ENCODE data around the gene TOGARAM1. TPM values are rescaled to one million over a fixed set of nuclear protein-coding genes. Genes with fewer than 3 reads are reported as not detected.
A peak's percentile ranks its signal among the peaks of the same experiment; 100 is the strongest.

Gene TOGARAM1
- total RNA-seq, 1 experiment from 2014 or later: 4.4 TPM

GRCh38 chr14:44960646-44961045, 1.3 kb upstream of the TOGARAM1 start:
- no peak for DNase-seq (ENCODE audit: low spot score)
- in situ Hi-C loops (cut with HindIII; ENCODE audit: low sequenced_read_pairs): no loop called here

- peak; percentile 73 for DNase-seq (ENCODE audit: low spot score)
- in situ Hi-C loops (cut with HindIII; ENCODE audit: low sequenced_read_pairs): no loop called here
These were observed 838 bp upstream of the TOGARAM1 start for GRCh38 chr14:44961151-44961553.

GRCh38 chr14:44962334-44963043, 499 bp downstream of the TOGARAM1 start:
- peak; percentile 69 for DNase-seq (ENCODE audit: low spot score)
- in situ Hi-C loops (cut with HindIII; ENCODE audit: low sequenced_read_pairs): no loop called here

- in situ Hi-C loops (cut with HindIII; ENCODE audit: low sequenced_read_pairs): no loop called here
- DNase-seq (ENCODE audit: low spot score): no peak
These were observed 1.1 kb downstream of the TOGARAM1 start for GRCh38 chr14:44963044-44963528.

GRCh38 chr14:44963775-44964380, 1.9 kb downstream of the TOGARAM1 start:
- in situ Hi-C loops (cut with HindIII; ENCODE audit: low sequenced_read_pairs): no loop called here
- peak; percentile 55 for DNase-seq (ENCODE audit: low spot score)

- in situ Hi-C loops (cut with HindIII; ENCODE audit: low sequenced_read_pairs): no loop called here
- no peak for DNase-seq (ENCODE audit: low spot score)
These were observed 4.8 kb downstream of the TOGARAM1 start for GRCh38 chr14:44966601-44967336.

- DNase-seq (ENCODE audit: low spot score): no peak
- in situ Hi-C loops (cut with HindIII; ENCODE audit: low sequenced_read_pairs): no loop called here
These were observed 6.7 kb downstream of the TOGARAM1 start for GRCh38 chr14:44968714-44969113.

- in situ Hi-C loops (cut with HindIII; ENCODE audit: low sequenced_read_pairs): no loop called here
- DNase-seq (ENCODE audit: low spot score): no peak
These were observed 8.9 kb downstream of the TOGARAM1 start for GRCh38 chr14:44970907-44971306.

- in situ Hi-C loops (cut with HindIII; ENCODE audit: low sequenced_read_pairs): no loop called here
- DNase-seq (ENCODE audit: low spot score): no peak
These were observed 9.5 kb downstream of the TOGARAM1 start for GRCh38 chr14:44971459-44971858.

- no peak for DNase-seq (ENCODE audit: low spot score)
- in situ Hi-C loops (cut with HindIII; ENCODE audit: low sequenced_read_pairs): no loop called here
These were observed 17.3 kb downstream of the TOGARAM1 start for GRCh38 chr14:44979273-44979672.

GRCh38 chr14:44979740-44980356, 17.9 kb downstream of the TOGARAM1 start:
- peak; percentile 78 for DNase-seq (ENCODE audit: low spot score)
- in situ Hi-C loops (cut with HindIII; ENCODE audit: low sequenced_read_pairs): no loop called here

- DNase-seq (ENCODE audit: low spot score): no peak
- in situ Hi-C loops (cut with HindIII; ENCODE audit: low sequenced_read_pairs): no loop called here
These were observed 19.2 kb downstream of the TOGARAM1 start for GRCh38 chr14:44981198-44981597.

GRCh38 chr14:44982594-44982993, 20.6 kb downstream of the TOGARAM1 start:
- no peak for DNase-seq (ENCODE audit: low spot score)
- in situ Hi-C loops (cut with HindIII; ENCODE audit: low sequenced_read_pairs): no loop called here

- DNase-seq (ENCODE audit: low spot score): peak; percentile 82
- in situ Hi-C loops (cut with HindIII; ENCODE audit: low sequenced_read_pairs): no loop called here
These were observed 26.7 kb downstream of the TOGARAM1 start for GRCh38 chr14:44988694-44989093.

GRCh38 chr14:44989497-44990440, 27.8 kb downstream of the TOGARAM1 start:
- in situ Hi-C loops (cut with HindIII; ENCODE audit: low sequenced_read_pairs): no loop called here
- DNase-seq (ENCODE audit: low spot score): peak; percentile 57

- in situ Hi-C loops (cut with HindIII; ENCODE audit: low sequenced_read_pairs): no loop called here
- DNase-seq (ENCODE audit: low spot score): no peak
These were observed 28.5 kb downstream of the TOGARAM1 start for GRCh38 chr14:44990533-44990932.

- no peak for DNase-seq (ENCODE audit: low spot score)
- in situ Hi-C loops (cut with HindIII; ENCODE audit: low sequenced_read_pairs): no loop called here
These were observed 33.2 kb downstream of the TOGARAM1 start for GRCh38 chr14:44995196-44995595.

- in situ Hi-C loops (cut with HindIII; ENCODE audit: low sequenced_read_pairs): no loop called here
These were observed 33.8 kb downstream of the TOGARAM1 start for GRCh38 chr14:44995770-44996294.

More at GRCh38 chr14:44995770-44996294, 33.8 kb downstream of the TOGARAM1 start:
- no peak for DNase-seq (ENCODE audit: low spot score)

Data from G401 (cell line).